GM19467 (cell line): ENCODE data around the gene L1CAM.

Experiments used
- ATAC-seq: cut with Tn5 transposase; IDR thresholded peaks from one replicate; pipeline ENCODE4 v1.9.1; 2021; ENCODE audit warnings: mild to moderate bottlenecking, moderate library complexity; ENCODE audit not compliant: unreplicated experiment

The L1CAM gene

DNA sequence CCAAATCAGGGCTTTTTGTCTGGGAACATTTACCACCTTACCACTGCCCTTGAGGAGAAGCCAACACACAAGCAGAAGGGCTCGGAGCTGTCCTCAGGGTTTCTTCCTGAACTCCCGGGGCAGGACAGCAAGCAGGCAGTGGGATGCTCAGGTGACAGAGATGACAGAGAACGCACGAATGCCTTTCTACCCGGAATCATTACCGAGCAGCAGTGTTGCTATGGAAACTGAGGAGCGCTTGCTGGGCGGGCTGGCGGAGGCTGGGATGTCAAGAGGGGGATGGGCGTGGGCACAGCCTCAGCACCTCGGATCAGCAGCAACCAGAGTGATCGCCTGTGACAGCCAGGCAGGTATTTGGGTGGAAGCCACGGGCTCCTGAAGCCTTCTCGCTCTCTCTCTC, 73.8 kb downstream of the L1CAM start:
- ATAC-seq, result no peak
